SK-N-SH (cell line): ENCODE results near the gene SNX12. TPM values are rescaled to one million over a fixed set of nuclear protein-coding genes. Genes with fewer than 3 reads are reported as not detected.

Source experiments
- CTCF ChIA-PET: fragments of 300-600, 350-600 bp; formaldehyde crosslinking; extraction: SDS; loops from one replicate; lab custom pipeline; 2021; lab: Yijun Ruan, JAX
- POLR2A ChIA-PET: fragments of 350-600 bp; sonication (Branson Sonifier 250); formaldehyde crosslinking; extraction: SDS; loops from one replicate; lab custom pipeline; 2020; ENCODE audit warnings: antibody characterized with exemption, inconsistent platforms; lab: Yijun Ruan, JAX
- DNase-seq: peaks from one replicate; pipeline ENCODE4 v3.0.0; 2012
- H2AFZ ChIP-seq: fragments of 200-600 bp; sonication (generic); 2 replicates; pipeline ENCODE4 v1.8.1; 2016; ENCODE audit warnings: antibody characterized with exemption, mild to moderate bottlenecking, low read depth
- H3F3A ChIP-seq: fragments of 200-600 bp; sonication (generic); replicated peaks from 2 replicates; pipeline ENCODE3; 2016; ENCODE audit warnings: antibody characterized with exemption, mild to moderate bottlenecking; ENCODE audit not compliant: insufficient read depth
- H3K27ac ChIP-seq, 2 experiments: fragments of 200-500 bp in 1 of 2; fragments of 200-600 bp in 1 of 2; sonication (Bioruptor generic) in 1 of 2; sonication (generic), shearing (Covaris generic) in 1 of 2; 2 replicates each; pipeline versions ENCODE4 v1.5.1 to v1.6.1; 2014 to 2016; ENCODE audit warnings: low read depth in 2 of 2, inconsistent platforms in 1 of 2, low read length in 1 of 2, mild to moderate bottlenecking in 1 of 2, mixed read lengths in 1 of 2
- H3K27me3 ChIP-seq: fragments of 200-600 bp; sonication (generic), shearing (Covaris generic); 2 replicates; pipeline ENCODE4 v1.6.1; 2016; ENCODE audit warnings: mixed run types; ENCODE audit not compliant: insufficient read depth
- H3K36me3 ChIP-seq, 2 experiments: fragments of 200-500 bp in 1 of 2; fragments of 200-600 bp in 1 of 2; sonication (Bioruptor generic) in 1 of 2; sonication (generic) in 1 of 2; replicated peaks in 1 of 2; 2 replicates each; pipeline versions ENCODE3 to v1.5.1; 2014 to 2016; ENCODE audit warnings: low read length in 1 of 2, mild to moderate bottlenecking in 1 of 2; ENCODE audit not compliant: insufficient read depth in 2 of 2, control insufficient read depth in 1 of 2
- H3K4me1 ChIP-seq, 2 experiments: fragments of 200-500 bp in 1 of 2; fragments of 200-600 bp in 1 of 2; sonication (Bioruptor generic) in 1 of 2; sonication (generic), shearing (Covaris generic) in 1 of 2; 2 replicates each; pipeline versions ENCODE4 v1.5.1 to v1.6.1; 2014 to 2016; ENCODE audit warnings: low read depth in 1 of 2, low read length in 1 of 2, mixed run types in 1 of 2; ENCODE audit not compliant: insufficient read depth in 2 of 2, control insufficient read depth in 1 of 2
- H3K4me2 ChIP-seq: fragments of 200-600 bp; sonication (generic), shearing (Covaris generic); 2 replicates; pipeline ENCODE4 v1.6.1; 2017; ENCODE audit warnings: mixed run types
- H3K4me3 ChIP-seq, 2 experiments: fragments of 200-500 bp in 1 of 2; fragments of 200-600 bp in 1 of 2; sonication (Bioruptor generic) in 1 of 2; sonication (generic), shearing (Covaris generic) in 1 of 2; 2 replicates each; pipeline versions ENCODE4 v1.5.1 to v1.8.1; 2014 to 2016; ENCODE audit warnings: low read depth in 2 of 2, inconsistent platforms in 1 of 2, low read length in 1 of 2, mild to moderate bottlenecking in 1 of 2, mixed read lengths in 1 of 2, moderate library complexity in 1 of 2
- H3K79me2 ChIP-seq: fragments of 200-600 bp; sonication (generic); 2 replicates; pipeline ENCODE4 v1.8.1; 2017; ENCODE audit warnings: mild to moderate bottlenecking; ENCODE audit not compliant: insufficient read depth
- H3K9ac ChIP-seq: fragments of 200-600 bp; sonication (generic); 2 replicates; pipeline ENCODE4 v1.6.1; 2017; ENCODE audit warnings: mixed run types
- H3K9me2 ChIP-seq: fragments of 200-600 bp; sonication (generic); 2 replicates; pipeline ENCODE4 v1.6.1; 2017; ENCODE audit warnings: mixed run types
- H3K9me3 ChIP-seq: fragments of 200-600 bp; sonication (generic); 2 replicates; pipeline ENCODE4 v1.6.1; 2017; ENCODE audit warnings: mixed run types, mild to moderate bottlenecking, moderate library complexity
- H4K20me1 ChIP-seq: fragments of 200-600 bp; sonication (generic); 2 replicates; pipeline ENCODE4 v1.6.1; 2017; ENCODE audit warnings: mild to moderate bottlenecking, mixed run types; ENCODE audit not compliant: insufficient read depth
- CHD2 ChIP-seq: fragments of 150-350 bp; IDR thresholded peaks from 2 replicates; pipeline ENCODE4 v1.6.1; 2018; ENCODE audit warnings: low read length; ENCODE audit not compliant: partially characterized antibody
- EP300 ChIP-seq, 2 experiments: IDR thresholded peaks; 2 replicates each; pipeline versions ENCODE4 v1.4.0 to v1.6.1; 2012; ENCODE audit warnings: borderline replicate concordance in 1 of 2, low read depth in 1 of 2, low read length in 1 of 2
- EZH2phosphoT487 ChIP-seq: fragments of 200-600 bp; sonication (generic); IDR thresholded peaks from 2 replicates; pipeline ENCODE4 v1.6.1; 2017; ENCODE audit warnings: low read depth, mixed run types, mild to moderate bottlenecking, antibody characterized with exemption, moderate library complexity, borderline replicate concordance
- MEF2A ChIP-seq: IDR thresholded peaks from 2 replicates; pipeline ENCODE4 v1.4.0; 2012; ENCODE audit warnings: low read depth, borderline replicate concordance
- MXI1 ChIP-seq: IDR thresholded peaks from 2 replicates; pipeline ENCODE4 v1.6.1; 2012; ENCODE audit warnings: mild to moderate bottlenecking, low read depth, low read length, improper control_type of control experiment
- NFIC ChIP-seq: IDR thresholded peaks from 2 replicates; pipeline ENCODE4 v1.4.0; 2012; ENCODE audit warnings: borderline replicate concordance
- NRF1 ChIP-seq: IDR thresholded peaks from 2 replicates; pipeline ENCODE4 v1.6.1; 2012; ENCODE audit warnings: low read depth, mild to moderate bottlenecking, low read length
- POLR2AphosphoS5 ChIP-seq: IDR thresholded peaks from 2 replicates; pipeline ENCODE4 v1.6.1; 2012; ENCODE audit warnings: low read depth, low read length
- RXRA ChIP-seq: IDR thresholded peaks from 2 replicates; pipeline ENCODE4 v1.4.0; 2012; ENCODE audit warnings: low read depth, mild to moderate bottlenecking, borderline replicate concordance
- SIN3A ChIP-seq: IDR thresholded peaks from 2 replicates; pipeline ENCODE4 v1.6.1; 2012; ENCODE audit warnings: low read depth, mild to moderate bottlenecking, low read length, moderate library complexity, borderline replicate concordance
- TAF1 ChIP-seq: IDR thresholded peaks from 2 replicates; pipeline ENCODE4 v1.6.1; 2012; ENCODE audit warnings: low read depth, mild to moderate bottlenecking, low read length, moderate library complexity, borderline replicate concordance
- USF2 ChIP-seq: fragments of 150-350 bp; IDR thresholded peaks from 2 replicates; pipeline ENCODE4 v1.6.1; 2017; ENCODE audit warnings: antibody characterized with exemption, low read length, low read depth, borderline replicate concordance
- WGBS: methylation state at CpG from one replicate; pipeline ENCODE4 v1.1.6; 2017; ENCODE audit warnings: low lambda C conversion rate; 5-methylcytosine and 5-hydroxymethylcytosine counted together
- polyA plus RNA-seq, 3 experiments: library from polyadenylated mRNA; depleted of rRNA; stranded (reverse); fragments of >200 nt; gene quantifications; 2 replicates each; pipeline ENCODE4 v1.2.3, GENCODE V29; 2012
- TF ChIP-seq, protein P1 (sequence below): IDR thresholded peaks from 2 replicates; pipeline ENCODE4 v1.4.0; 2012; ENCODE audit warnings: low read depth, borderline replicate concordance
- TF ChIP-seq, protein P2 (sequence below): IDR thresholded peaks from 2 replicates; pipeline ENCODE4 v1.4.0; 2012; ENCODE audit warnings: low read depth
- TF ChIP-seq, protein P3 (sequence below): fragments of 200-600 bp; sonication (generic); IDR thresholded peaks from 2 replicates; pipeline ENCODE4 v1.6.1; 2017; ENCODE audit warnings: antibody characterized with exemption, mild to moderate bottlenecking, moderate library complexity
- TF ChIP-seq, protein P4 (sequence below): IDR thresholded peaks from 2 replicates; pipeline ENCODE4; 2012

SNX12 gene
- polyA plus RNA-seq, 1 of the 3 experiments (the other 2 are of a cell fraction): 39.8 TPM

GRCh38 chrX:71106427-71106826 lies 38.3 kb upstream of the SNX12 start, which contains the start of gene CXorf65 (continued):
- TF ChIP-seq USF2 (no peak), RXRA (no peak), MXI1 (no peak)
- TF ChIP-seq, all 33 proteins: peak for 0

- no peaks in the 10 kb centered on the region for H3K36me3 ChIP-seq
- 48% methylated on average over 3 of the region's 3 CpGs for WGBS
These were observed 37.5 kb upstream of the SNX12 start for GRCh38 chrX:71105628-71106027.

More at GRCh38 chrX:71105628-71106027, 37.5 kb upstream of the SNX12 start:
- no peak overlapping the region for H3K9ac ChIP-seq
- H3K9me2 ChIP-seq: no peaks in the 10 kb centered on the region
- H4K20me1 ChIP-seq: no peaks in the 10 kb centered on the region
- DNase-seq: no peak
- CTCF ChIA-PET: interaction anchor here (0.8 kb wide), 1 partner anchor 24 kb away, joined by 3 read pairs; no protein-coding TSS in a partner anchor
- H3K79me2 ChIP-seq: no peaks in the 10 kb centered on the region
- H3K9me3 ChIP-seq: no peaks in the 10 kb centered on the region
- H3K4me2 ChIP-seq: no peak overlapping the region
- H3K27me3 ChIP-seq: no peaks in the 10 kb centered on the region; the same call in 1 of the 2 replicates
- POLR2A ChIA-PET: no interaction called here
- H3K27ac ChIP-seq: no peak overlapping the region
- no peak for TF ChIP-seq NFIC
- TF ChIP-seq CHD2: no peak
- no peak for TF ChIP-seq NRF1
- TF ChIP-seq EZH2phosphoT487: no peak
- TF ChIP-seq, protein P1, sequence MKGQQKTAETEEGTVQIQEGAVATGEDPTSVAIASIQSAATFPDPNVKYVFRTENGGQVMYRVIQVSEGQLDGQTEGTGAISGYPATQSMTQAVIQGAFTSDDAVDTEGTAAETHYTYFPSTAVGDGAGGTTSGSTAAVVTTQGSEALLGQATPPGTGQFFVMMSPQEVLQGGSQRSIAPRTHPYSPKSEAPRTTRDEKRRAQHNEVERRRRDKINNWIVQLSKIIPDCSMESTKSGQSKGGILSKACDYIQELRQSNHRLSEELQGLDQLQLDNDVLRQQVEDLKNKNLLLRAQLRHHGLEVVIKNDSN: no peak
- TF ChIP-seq, protein P2, sequence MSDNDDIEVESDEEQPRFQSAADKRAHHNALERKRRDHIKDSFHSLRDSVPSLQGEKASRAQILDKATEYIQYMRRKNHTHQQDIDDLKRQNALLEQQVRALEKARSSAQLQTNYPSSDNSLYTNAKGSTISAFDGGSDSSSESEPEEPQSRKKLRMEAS: no peak
- TF ChIP-seq, protein P3, sequence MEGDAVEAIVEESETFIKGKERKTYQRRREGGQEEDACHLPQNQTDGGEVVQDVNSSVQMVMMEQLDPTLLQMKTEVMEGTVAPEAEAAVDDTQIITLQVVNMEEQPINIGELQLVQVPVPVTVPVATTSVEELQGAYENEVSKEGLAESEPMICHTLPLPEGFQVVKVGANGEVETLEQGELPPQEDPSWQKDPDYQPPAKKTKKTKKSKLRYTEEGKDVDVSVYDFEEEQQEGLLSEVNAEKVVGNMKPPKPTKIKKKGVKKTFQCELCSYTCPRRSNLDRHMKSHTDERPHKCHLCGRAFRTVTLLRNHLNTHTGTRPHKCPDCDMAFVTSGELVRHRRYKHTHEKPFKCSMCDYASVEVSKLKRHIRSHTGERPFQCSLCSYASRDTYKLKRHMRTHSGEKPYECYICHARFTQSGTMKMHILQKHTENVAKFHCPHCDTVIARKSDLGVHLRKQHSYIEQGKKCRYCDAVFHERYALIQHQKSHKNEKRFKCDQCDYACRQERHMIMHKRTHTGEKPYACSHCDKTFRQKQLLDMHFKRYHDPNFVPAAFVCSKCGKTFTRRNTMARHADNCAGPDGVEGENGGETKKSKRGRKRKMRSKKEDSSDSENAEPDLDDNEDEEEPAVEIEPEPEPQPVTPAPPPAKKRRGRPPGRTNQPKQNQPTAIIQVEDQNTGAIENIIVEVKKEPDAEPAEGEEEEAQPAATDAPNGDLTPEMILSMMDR: no peak
- no peak for TF ChIP-seq MXI1
- no peak for TF ChIP-seq EP300 (IDR thresholded peaks at IDR 0.05; ENCODE audit: borderline replicate concordance in 1 of 2, low read depth in 1 of 2, low read length in 1 of 2)
- TF ChIP-seq SIN3A: no peak
- TF ChIP-seq MEF2A: no peak
- TF ChIP-seq POLR2AphosphoS5: no peak
- TF ChIP-seq, protein P4, sequence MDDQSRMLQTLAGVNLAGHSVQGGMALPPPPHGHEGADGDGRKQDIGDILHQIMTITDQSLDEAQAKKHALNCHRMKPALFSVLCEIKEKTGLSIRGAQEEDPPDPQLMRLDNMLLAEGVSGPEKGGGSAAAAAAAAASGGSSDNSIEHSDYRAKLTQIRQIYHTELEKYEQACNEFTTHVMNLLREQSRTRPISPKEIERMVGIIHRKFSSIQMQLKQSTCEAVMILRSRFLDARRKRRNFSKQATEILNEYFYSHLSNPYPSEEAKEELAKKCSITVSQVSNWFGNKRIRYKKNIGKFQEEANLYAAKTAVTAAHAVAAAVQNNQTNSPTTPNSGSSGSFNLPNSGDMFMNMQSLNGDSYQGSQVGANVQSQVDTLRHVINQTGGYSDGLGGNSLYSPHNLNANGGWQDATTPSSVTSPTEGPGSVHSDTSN: no peak
- no peak for TF ChIP-seq TAF1
- H3F3A ChIP-seq: no peaks in the 10 kb centered on the region
- H2AFZ ChIP-seq: no peak overlapping the region
- H3K4me3 ChIP-seq: no peak overlapping the region
- H3K4me1 ChIP-seq: peaks cover 0 to 33% of the 10 kb centered on the region in 2 experiments; a peak in 1 of 4 replicates
